Measurements from ENCODE around the gene OR4C3.
A peak's percentile ranks its signal among the peaks of the same experiment; 100 is the strongest.
"Not testable (repeated sequence)": the region's sequence is repeated elsewhere in the genome, so short reads cannot be mapped to it uniquely, and the experiment has no call there.

The OR4C3 gene

GRCh38 chr11:48324620-48325019 is at the start of gene OR4C3:
OR4C3 (plus strand) TSS chr11:48324920; CDS start chr11:48325022, 102 bp downstream.
- H3K4me3 ChIP-seq (ENCODE audit: control insufficient read depth, low read depth, low read length); DNase-seq (ENCODE audit: low read depth): not testable (repeated sequence)

- DNase-seq (ENCODE audit: low read depth): no peak
- TF ChIP-seq CTCF (IDR thresholded peaks at IDR 0.05; ENCODE audit: control insufficient read depth, insufficient read depth, low read depth, low read length, missing control alignments): no peak
- no peak within 1 kb of the TSS for H3K4me3 ChIP-seq (ENCODE audit: control insufficient read depth, low read depth, low read length)
Measured at GRCh38 chr11:48305923-48306322, 18.8 kb upstream of the OR4C3 start, which contains the start of gene OR4S1. OR4S1 (plus strand) TSS chr11:48306223; CDS start chr11:48306223, 0 bp downstream.

- TF ChIP-seq CTCF (IDR thresholded peaks at IDR 0.05; ENCODE audit: control insufficient read depth, insufficient read depth, low read depth, low read length, missing control alignments): peak; percentile 94
- no peak overlapping the region for H3K4me3 ChIP-seq (ENCODE audit: control insufficient read depth, low read depth, low read length)
- DNase-seq (ENCODE audit: low read depth): peak; percentile 8
Measured at GRCh38 chr11:48307760-48308386, 16.8 kb upstream of the OR4C3 start.

GRCh38 chr11:48313590-48313989 is 11.1 kb upstream of the OR4C3 start:
- not testable (repeated sequence) for DNase-seq (ENCODE audit: low read depth); H3K4me3 ChIP-seq (ENCODE audit: control insufficient read depth, low read depth, low read length)

GRCh38 chr11:48319813-48320212 is 4.9 kb upstream of the OR4C3 start:
- not testable (repeated sequence) for H3K4me3 ChIP-seq (ENCODE audit: control insufficient read depth, low read depth, low read length); DNase-seq (ENCODE audit: low read depth)

- DNase-seq (ENCODE audit: low read depth): no peak
- TF ChIP-seq CTCF (IDR thresholded peaks at IDR 0.05; ENCODE audit: control insufficient read depth, insufficient read depth, low read depth, low read length, missing control alignments): no peak
- no peak overlapping the region for H3K4me3 ChIP-seq (ENCODE audit: control insufficient read depth, low read depth, low read length)
Measured at GRCh38 chr11:48341466-48341865, 16.7 kb downstream of the OR4C3 start.

- H3K4me3 ChIP-seq (ENCODE audit: control insufficient read depth, low read depth, low read length); DNase-seq (ENCODE audit: low read depth): not testable (repeated sequence)
Measured at GRCh38 chr11:48342505-48342904, 17.8 kb downstream of the OR4C3 start.

- not testable (repeated sequence) for DNase-seq (ENCODE audit: low read depth)
Measured at GRCh38 chr11:48346286-48346685, 21.6 kb downstream of the OR4C3 start.

GRCh38 chr11:48354013-48354412 is 29.3 kb downstream of the OR4C3 start:
- TF ChIP-seq CTCF (IDR thresholded peaks at IDR 0.05; ENCODE audit: control insufficient read depth, insufficient read depth, low read depth, low read length, missing control alignments): no peak
- H3K4me3 ChIP-seq (ENCODE audit: control insufficient read depth, low read depth, low read length): no peak overlapping the region
- DNase-seq (ENCODE audit: low read depth): no peak

More at GRCh38 chr11:48346286-48346685, 21.6 kb downstream of the OR4C3 start:
- H3K4me3 ChIP-seq (ENCODE audit: control insufficient read depth, low read depth, low read length): not testable (repeated sequence)
